ENCODE results near the gene AP3B1. TPM values are rescaled to one million over a fixed set of nuclear protein-coding genes. Genes with fewer than 3 reads are reported as not detected.

AP3B1 gene
- total and polyA plus RNA-seq, 3 donors from 2014 or later, result 32.0 to 77.3 (median 74.0) TPM

- WGBS, 2 donors, result 74 to 91% methylated on average over 3 of the region's 3 CpGs
- no peaks in the 10 kb centered on the region for H3K36me3 ChIP-seq (ENCODE audit: low read depth, missing control alignments)
- H3K27ac ChIP-seq, result no peak overlapping the region
- H3K9me3 ChIP-seq, result no peaks in the 10 kb centered on the region
- H3K27me3 ChIP-seq, result no peaks in the 10 kb centered on the region
- H3K4me1 ChIP-seq, result peaks cover 5% of the 10 kb centered on the region
- no peak overlapping the region for H3K4me3 ChIP-seq
- intact Hi-C loops (cut with DNase I; ENCODE audit: low total_unique reads), result no loop called here
- no peak for DNase-seq
- TF ChIP-seq POLR2A (IDR thresholded peaks at IDR 0.05) (no peak), CTCF (IDR thresholded peaks at IDR 0.05) (no peak)
Observed at GRCh38 chr5:78235289-78235688, 59.2 kb downstream of the AP3B1 start.

- Histone ChIP-seq H3K9me3 (no peaks in the 10 kb centered on the region), H3K27ac (no peak overlapping the region), H3K27me3 (no peaks in the 10 kb centered on the region), H3K4me3 (no peak overlapping the region), H3K36me3 (ENCODE audit: low read depth, missing control alignments) (no peaks in the 10 kb centered on the region), H3K4me1 (peaks cover 5% of the 10 kb centered on the region)
- DNase-seq, result no peak
- intact Hi-C loops (cut with DNase I; ENCODE audit: low total_unique reads), result no loop called here
- no peak for TF ChIP-seq POLR2A (IDR thresholded peaks at IDR 0.05)
- no peak for TF ChIP-seq CTCF (IDR thresholded peaks at IDR 0.05)
- 81 to 93% methylated on average over 1 of the region's 1 CpG for WGBS, 2 donors
Observed at GRCh38 chr5:78234804-78235203, 59.7 kb downstream of the AP3B1 start.

- Histone ChIP-seq H3K27me3 (no peaks in the 10 kb centered on the region), H3K27ac (no peak overlapping the region), H3K4me3 (no peak overlapping the region), H3K4me1 (peaks cover 5% of the 10 kb centered on the region), H3K9me3 (no peaks in the 10 kb centered on the region), H3K36me3 (ENCODE audit: low read depth, missing control alignments) (no peaks in the 10 kb centered on the region)
- no peak for TF ChIP-seq CTCF (IDR thresholded peaks at IDR 0.05)
- no peak for TF ChIP-seq POLR2A (IDR thresholded peaks at IDR 0.05)
- intact Hi-C loops (cut with DNase I; ENCODE audit: low total_unique reads), result no loop called here
- 67 to 70% methylated on average over 1 of the region's 1 CpG for WGBS, 2 donors
- DNase-seq, result no peak
Observed at GRCh38 chr5:78232163-78232562, 62.3 kb downstream of the AP3B1 start.

GRCh38 chr5:78224358-78224757 lies 70.1 kb downstream of the AP3B1 start:
- Histone ChIP-seq H3K27ac (no peak overlapping the region), H3K4me1 (peaks cover 6% of the 10 kb centered on the region), H3K4me3 (no peak overlapping the region), H3K9me3 (no peaks in the 10 kb centered on the region), H3K27me3 (no peaks in the 10 kb centered on the region), H3K36me3 (ENCODE audit: low read depth, missing control alignments) (no peaks in the 10 kb centered on the region)
- no peak for DNase-seq
- TF ChIP-seq CTCF (IDR thresholded peaks at IDR 0.05), result no peak
- TF ChIP-seq POLR2A (IDR thresholded peaks at IDR 0.05), result no peak
- intact Hi-C loops (cut with DNase I; ENCODE audit: low total_unique reads), result no loop called here

GRCh38 chr5:78221964-78222451 lies 72.5 kb downstream of the AP3B1 start:
- 60 to 69% methylated on average over 2 of the region's 2 CpGs for WGBS, 2 donors
- TF ChIP-seq CTCF (IDR thresholded peaks at IDR 0.05) (no peak), POLR2A (IDR thresholded peaks at IDR 0.05) (no peak)
- Histone ChIP-seq H3K36me3 (ENCODE audit: low read depth, missing control alignments) (no peaks in the 10 kb centered on the region), H3K4me3 (no peak overlapping the region), H3K27me3 (no peaks in the 10 kb centered on the region), H3K4me1 (peaks cover 6% of the 10 kb centered on the region), H3K27ac (no peak overlapping the region), H3K9me3 (no peaks in the 10 kb centered on the region)
- intact Hi-C loops (cut with DNase I; ENCODE audit: low total_unique reads), result no loop called here
- DNase-seq, result peak; percentile 38

Measured in testis (tissue), 3 donors.